K562 (cell line): ENCODE results near the gene FAM83E. TPM values are rescaled to one million over a fixed set of nuclear protein-coding genes. Genes with fewer than 3 reads are reported as not detected.

Experiments used
- ATF2 ChIP-seq: sonication (generic); formaldehyde crosslinking; IDR thresholded peaks from 2 replicates; pipeline ENCODE4 v1.8.1; 2022; ENCODE audit warnings: missing genetic modification reagents
- ATF3 ChIP-seq, 2 experiments: fragments of 450-650 bp in 1 of 2; sonication (generic) in 1 of 2; formaldehyde crosslinking in 1 of 2; IDR thresholded peaks in 1 of 2; conservative IDR thresholded peaks in 1 of 2; 2 replicates each; pipeline versions ENCODE4 v1.6.1 to v1.8.1; 2016 to 2023; ENCODE audit warnings: mild to moderate bottlenecking in 2 of 2, moderate library complexity in 2 of 2, inconsistent platforms in 1 of 2, missing genetic modification reagents in 1 of 2
- BRCA1 ChIP-seq, 2 experiments: fragments of 450-650 bp in 1 of 2; sonication (generic) in 1 of 2; formaldehyde crosslinking in 1 of 2; IDR thresholded peaks; 2 replicates each; pipeline versions ENCODE4 v1.5.0 to v1.6.1; 2017 to 2020; ENCODE audit warnings: mild to moderate bottlenecking in 1 of 2, missing genetic modification reagents in 1 of 2
- CHD2 ChIP-seq: IDR thresholded peaks from 2 replicates; pipeline ENCODE4 v1.6.1; 2011; ENCODE audit warnings: low read depth, low read length
- DDX20 ChIP-seq: fragments of 450-650 bp; IDR thresholded peaks from 2 replicates; pipeline ENCODE4 v1.6.1; 2016; ENCODE audit warnings: missing genetic modification characterization, low read depth, mild to moderate bottlenecking, missing compliant biosample characterization, moderate library complexity
- E4F1 ChIP-seq: fragments of 250-450 bp; sonication (Bioruptor Pico); IDR thresholded peaks from 2 replicates; pipeline ENCODE4 v1.5.0; 2021; ENCODE audit warnings: mild to moderate bottlenecking, borderline replicate concordance
- FIP1L1 ChIP-seq: fragments of 200-400 bp; formaldehyde crosslinking; IDR thresholded peaks from 2 replicates; pipeline ENCODE4 v1.6.1; 2018; ENCODE audit warnings: mild to moderate bottlenecking, low read depth, low read length; ENCODE audit not compliant: poor library complexity, severe bottlenecking
- HOMEZ ChIP-seq: fragments of 250-450 bp; sonication (Bioruptor Pico); IDR thresholded peaks from 2 replicates; pipeline ENCODE4 v1.4.0; 2020; ENCODE audit warnings: mild to moderate bottlenecking, moderate library complexity
- PTRF ChIP-seq: fragments of 450-650 bp; IDR thresholded peaks from 2 replicates; pipeline ENCODE4 v1.6.1; 2016; ENCODE audit warnings: mild to moderate bottlenecking, missing genetic modification characterization, missing compliant biosample characterization
- TRIM25 ChIP-seq: fragments of 450-650 bp; IDR thresholded peaks from 2 replicates; pipeline ENCODE4 v1.7.0; 2016; ENCODE audit warnings: borderline replicate concordance
- USF1 ChIP-seq: sonication (generic); formaldehyde crosslinking; IDR thresholded peaks from 2 replicates; pipeline ENCODE4 v1.9.0; 2022; ENCODE audit warnings: mild to moderate bottlenecking, missing genetic modification reagents
- ZNF655 ChIP-seq: fragments of 250-450 bp; sonication (Bioruptor Pico); IDR thresholded peaks from 2 replicates; pipeline ENCODE4 v1.5.0; 2021
- polyA plus RNA-seq, 8 experiments: library from polyadenylated mRNA; depleted of rRNA in 4 of 8; stranded (reverse) in 5 of 8; unstranded in 3 of 8; fragments of >200 nt; fragmentation: Nextera tagmentation in 2 of 8; fragmentation: Illumina TruSeq in 1 of 8; extraction: Ambion mirVana in 2 of 8; extraction: Trizol in 1 of 8; gene quantifications; 2 replicates each; pipeline versions ENCODE4 v1.2.1 to v1.2.3, GENCODE V29; 2011 to 2014; ENCODE audit warnings: inconsistent platforms in 1 of 8, missing spikeins in 1 of 8
- total RNA-seq, 7 experiments: library from RNA; depleted of rRNA in 6 of 7; stranded (reverse); fragments of >200 nt in 6 of 7; fragmentation: Illumina TruSeq in 2 of 7; extraction: Trizol in 2 of 7; gene quantifications; 2 replicates each; pipeline versions ENCODE4 v1.2.1 to v1.2.3, GENCODE V29; 2011 to 2021; ENCODE audit warnings: low replicate concordance in 1 of 7

The FAM83E gene
- total and polyA plus RNA-seq, 9 of the 15 experiments (the other 6 are each of a cell fraction or from before 2014, with no cell fraction given), result 0.15 to 0.87 (median 0.29) TPM; not detected in 4

GRCh38 chr19:48633148-48634035 is 18.5 kb upstream of the FAM83E start (continued):
- TF ChIP-seq ATF3 (IDR thresholded peaks at IDR 0.05) (no peak), ATF3 (CRISPR knock-in tag; conservative IDR thresholded peaks at IDR 0.05) (no peak), USF1 (CRISPR knock-in tag) (no peak), BRCA1 (IDR thresholded peaks at IDR 0.05) (no peak), BRCA1 (CRISPR knock-in tag; IDR thresholded peaks at IDR 0.05) (no peak), TRIM25 (no peak), DDX20 (tag) (no peak), FIP1L1 (no peak), ATF2 (CRISPR knock-in tag) (no peak), ZNF655 (CRISPR knock-in tag) (no peak), PTRF (tag) (peak; percentile 58; the same call in 1 of the 2 replicates), HOMEZ (no peak), E4F1 (CRISPR knock-in tag) (no peak), CHD2 (0 out of 2 replicates have a peak, but pooled peaks have one; percentile 30)
